ENCODE data around the gene MACROD1.

Gene MACROD1

DNA sequence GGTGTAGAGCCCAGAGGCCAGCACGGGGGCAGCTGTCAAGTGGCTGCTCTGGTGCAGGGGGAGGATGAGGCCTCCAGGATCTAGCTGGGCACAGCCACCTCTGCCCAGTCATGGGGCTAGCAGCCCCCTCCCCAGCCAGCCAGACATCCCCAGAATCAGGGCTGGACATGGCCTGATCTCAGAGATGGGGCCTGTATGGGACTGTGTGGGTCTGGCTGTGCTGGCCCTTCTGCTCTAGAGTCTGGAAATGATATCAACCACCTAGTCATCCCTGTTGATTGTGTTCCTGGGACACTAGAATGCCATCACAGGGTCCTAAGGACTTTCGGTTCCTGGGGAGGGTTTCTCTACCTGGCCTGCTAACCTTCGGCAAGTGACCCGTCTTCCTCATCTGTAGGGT is 127.4 kb downstream of the MACROD1 start:
- TF ChIP-seq, protein P1, sequence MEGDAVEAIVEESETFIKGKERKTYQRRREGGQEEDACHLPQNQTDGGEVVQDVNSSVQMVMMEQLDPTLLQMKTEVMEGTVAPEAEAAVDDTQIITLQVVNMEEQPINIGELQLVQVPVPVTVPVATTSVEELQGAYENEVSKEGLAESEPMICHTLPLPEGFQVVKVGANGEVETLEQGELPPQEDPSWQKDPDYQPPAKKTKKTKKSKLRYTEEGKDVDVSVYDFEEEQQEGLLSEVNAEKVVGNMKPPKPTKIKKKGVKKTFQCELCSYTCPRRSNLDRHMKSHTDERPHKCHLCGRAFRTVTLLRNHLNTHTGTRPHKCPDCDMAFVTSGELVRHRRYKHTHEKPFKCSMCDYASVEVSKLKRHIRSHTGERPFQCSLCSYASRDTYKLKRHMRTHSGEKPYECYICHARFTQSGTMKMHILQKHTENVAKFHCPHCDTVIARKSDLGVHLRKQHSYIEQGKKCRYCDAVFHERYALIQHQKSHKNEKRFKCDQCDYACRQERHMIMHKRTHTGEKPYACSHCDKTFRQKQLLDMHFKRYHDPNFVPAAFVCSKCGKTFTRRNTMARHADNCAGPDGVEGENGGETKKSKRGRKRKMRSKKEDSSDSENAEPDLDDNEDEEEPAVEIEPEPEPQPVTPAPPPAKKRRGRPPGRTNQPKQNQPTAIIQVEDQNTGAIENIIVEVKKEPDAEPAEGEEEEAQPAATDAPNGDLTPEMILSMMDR (IDR thresholded peaks at IDR 0.05; ENCODE audit: low read depth, low read length): no peak
- DNase-seq (ENCODE audit: extremely low read depth, low read depth): no peak

DNA sequence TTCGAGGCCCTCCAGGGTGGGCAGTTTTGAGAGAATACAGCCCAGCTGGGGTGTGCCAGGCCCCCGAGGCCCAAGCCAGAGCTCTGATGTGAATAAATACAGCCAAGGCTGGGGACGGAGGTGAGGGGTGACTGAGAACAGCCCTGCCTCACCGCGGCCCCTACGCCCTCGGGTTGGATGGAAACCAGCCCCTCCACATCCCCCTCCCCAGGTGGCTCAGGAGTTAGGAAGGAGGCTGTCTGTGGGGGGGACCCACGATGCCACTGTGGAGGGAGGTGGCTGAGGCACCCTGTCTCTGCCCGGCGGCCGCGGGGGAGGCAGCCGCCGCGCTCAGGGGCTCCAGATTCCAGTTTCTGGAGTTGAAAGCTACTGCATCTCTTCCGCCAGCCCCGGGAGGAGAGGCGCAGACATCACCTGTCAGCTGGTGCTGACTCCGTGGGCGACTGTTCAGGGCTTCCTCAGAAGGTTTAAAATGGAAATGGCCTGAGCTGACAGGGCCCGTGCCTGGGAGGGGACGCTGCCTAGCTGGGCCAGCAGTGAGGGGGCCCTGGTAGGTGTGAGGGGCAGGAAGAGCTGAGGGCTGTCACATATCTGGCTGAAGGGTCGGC is 128.8 kb downstream of the MACROD1 start:
- DNase-seq (ENCODE audit: extremely low read depth, low read depth): no peak

DNA sequence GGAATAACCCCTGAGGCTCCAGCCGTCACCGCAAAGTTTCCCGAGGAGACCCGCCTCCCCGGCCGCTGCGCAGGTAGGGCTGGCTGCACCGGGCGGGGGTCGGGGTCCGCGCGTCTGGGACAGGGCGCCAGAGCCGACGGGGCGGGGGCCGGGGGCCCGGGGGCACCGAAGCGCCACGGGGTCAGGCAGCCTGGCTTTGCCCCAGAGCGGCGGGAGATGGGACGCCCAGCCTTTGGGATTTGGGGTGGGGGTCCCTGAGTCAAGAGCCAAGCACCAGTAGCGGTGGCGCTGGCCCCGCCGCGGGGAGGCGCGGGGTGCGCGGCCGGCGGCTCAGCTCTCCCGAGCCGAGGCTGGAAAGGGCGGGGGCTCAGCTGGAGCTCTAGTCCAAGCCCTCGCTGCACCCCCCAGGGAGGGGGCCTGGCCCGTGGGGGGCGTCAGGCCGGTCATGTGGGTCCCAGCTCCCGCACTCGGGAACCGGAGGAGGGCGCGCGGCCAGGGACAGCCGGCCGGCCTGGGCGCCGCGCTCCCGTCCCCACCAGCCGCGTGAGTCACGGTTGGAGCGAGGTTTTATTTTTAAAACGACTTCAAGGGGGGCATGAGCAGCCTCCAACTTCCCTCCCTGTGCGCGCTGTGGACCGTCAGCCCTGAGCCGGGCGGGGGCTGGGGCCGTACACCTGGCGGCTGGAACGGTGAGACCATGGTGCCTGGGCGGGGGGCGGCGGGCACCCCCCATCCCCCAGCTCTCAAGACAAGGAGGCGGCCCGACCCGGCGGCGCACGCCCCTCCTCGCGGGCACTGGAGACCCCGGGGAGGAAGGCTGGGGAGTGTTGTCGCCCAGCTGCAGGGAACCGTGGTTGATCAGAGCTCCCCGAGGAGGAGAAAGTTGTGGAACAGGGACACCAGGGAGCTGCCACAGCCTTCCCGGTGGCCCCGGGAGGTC is 129.6 kb downstream of the MACROD1 start:
- TF ChIP-seq, protein P1 (IDR thresholded peaks at IDR 0.05; ENCODE audit: low read depth, low read length): no peak
- no peak for DNase-seq (ENCODE audit: extremely low read depth, low read depth)

More for the DNA sequence above, 128.8 kb downstream of the MACROD1 start:
- TF ChIP-seq, protein P1 (IDR thresholded peaks at IDR 0.05; ENCODE audit: low read depth, low read length): no peak

DNA sequence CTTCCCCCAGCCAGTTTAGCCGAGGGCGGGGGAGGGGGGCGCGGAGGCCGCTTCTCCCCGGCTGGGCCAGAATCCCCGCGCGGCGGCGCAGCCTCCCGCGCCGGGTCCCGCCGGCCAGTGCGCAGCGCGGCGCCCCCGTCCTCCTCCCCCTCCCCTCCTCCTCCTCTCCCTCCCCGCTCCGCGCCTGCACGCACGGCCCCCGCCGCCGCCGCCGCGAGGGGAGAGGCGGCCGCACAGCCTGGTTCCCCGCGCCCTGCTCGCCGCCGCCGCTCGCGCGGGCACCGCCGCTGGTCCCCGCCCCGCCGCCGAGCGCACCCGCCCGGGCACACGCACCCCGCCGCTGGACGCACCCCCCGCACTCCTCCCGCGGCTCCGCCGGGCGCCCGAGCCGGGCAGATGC is 130.3 kb downstream of the MACROD1 start, which contains the start of gene FLRT1:
TSS of gene FLRT1 (plus strand) at position 356 of the 400 bp plus-strand sequence. CDS start 80,337 bp downstream, outside the sequence.
- no peak for DNase-seq (ENCODE audit: extremely low read depth, low read depth)
- TF ChIP-seq, protein P1 (IDR thresholded peaks at IDR 0.05; ENCODE audit: low read depth, low read length): no peak

DNA sequence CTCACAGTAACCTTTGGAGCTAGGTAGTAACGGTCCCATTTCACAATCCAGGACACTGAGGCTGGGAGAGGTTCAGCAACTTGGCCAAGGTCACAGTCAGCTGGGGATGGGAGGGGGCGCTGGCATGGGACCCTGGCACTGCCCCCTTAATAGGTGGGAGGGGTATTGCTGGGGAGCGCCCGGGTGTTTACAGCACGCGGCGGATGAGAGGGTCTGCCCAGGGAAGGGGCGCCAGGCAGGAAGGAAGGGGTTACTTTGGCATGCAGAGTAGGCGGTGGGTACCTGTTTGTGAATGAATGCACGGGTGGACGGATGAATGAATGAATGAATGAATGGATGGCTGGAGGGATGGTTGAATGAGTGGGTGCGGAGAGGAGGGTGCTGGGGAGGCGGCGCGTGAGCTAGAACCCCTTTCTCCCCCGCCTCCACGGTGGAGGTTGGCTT is 130.8 kb downstream of the MACROD1 start:
- TF ChIP-seq, protein P1 (IDR thresholded peaks at IDR 0.05; ENCODE audit: low read depth, low read length): no peak
- DNase-seq (ENCODE audit: extremely low read depth, low read depth): no peak

DNA sequence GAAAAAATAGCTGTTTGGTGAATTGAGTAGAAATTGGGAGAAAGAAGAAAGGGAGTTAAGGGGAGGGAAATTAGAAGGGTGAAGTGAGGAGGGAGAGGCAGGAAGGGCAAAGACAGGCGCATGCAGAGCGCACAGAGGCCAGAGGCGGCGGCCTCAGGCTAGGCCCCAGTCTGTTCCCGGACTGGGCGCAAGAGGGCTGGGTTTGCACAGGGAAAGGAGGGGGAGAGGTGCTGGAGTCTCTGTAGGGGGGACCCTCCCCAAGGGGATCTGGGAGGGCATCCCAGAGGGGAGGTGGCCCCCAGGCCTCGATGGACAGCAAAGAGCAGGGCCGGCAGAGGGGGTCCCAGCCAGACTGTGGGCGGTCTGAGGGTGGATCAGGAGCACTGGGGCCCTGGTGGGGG is 131.5 kb downstream of the MACROD1 start:
- TF ChIP-seq, protein P1 (IDR thresholded peaks at IDR 0.05; ENCODE audit: low read depth, low read length): no peak
- DNase-seq (ENCODE audit: extremely low read depth, low read depth): no peak

DNA sequence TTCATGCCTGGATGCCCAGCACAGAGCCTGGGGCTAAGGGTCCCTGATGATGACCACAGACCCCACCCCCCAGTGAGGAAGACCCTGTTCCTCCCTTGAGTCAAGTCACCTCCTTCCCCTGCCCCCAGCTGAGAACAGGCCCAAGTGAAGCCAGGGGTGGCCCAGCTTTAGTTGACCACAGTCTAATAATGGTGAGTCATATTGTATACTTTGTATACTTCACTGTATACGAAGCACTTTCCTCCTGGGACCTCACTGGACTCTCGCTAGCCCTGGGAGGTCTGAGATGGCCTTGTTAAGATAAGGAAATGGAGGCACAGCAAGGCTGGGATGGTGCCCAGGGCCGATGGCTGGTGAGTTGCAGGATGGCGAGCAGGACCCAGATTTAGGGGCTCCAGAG is 133.9 kb downstream of the MACROD1 start:
- TF ChIP-seq, protein P1 (IDR thresholded peaks at IDR 0.05; ENCODE audit: low read depth, low read length): no peak
- DNase-seq (ENCODE audit: extremely low read depth, low read depth): no peak
